Smooth muscle cell of the brain vasculature (primary cell): ENCODE results near the gene KLC1.
A peak's percentile ranks its signal among the peaks of the same experiment; 100 is the strongest.

Experiments
- DNase-seq: peaks from one replicate; pipeline ENCODE4 v3.0.0-alpha.2; 2012; ENCODE audit warnings: low read depth, low spot score

KLC1 gene

GRCh38 chr14:103719751-103720150 lies 90.7 kb downstream of the KLC1 start:
- no peak for DNase-seq

- peak; percentile 20 for DNase-seq
Observed at GRCh38 chr14:103721334-103722120, 92.5 kb downstream of the KLC1 start.

GRCh38 chr14:103723748-103724081 lies 94.7 kb downstream of the KLC1 start:
- DNase-seq: no peak

- no peak for DNase-seq
Observed at GRCh38 chr14:103724116-103724515, 95.1 kb downstream of the KLC1 start.

DNA sequence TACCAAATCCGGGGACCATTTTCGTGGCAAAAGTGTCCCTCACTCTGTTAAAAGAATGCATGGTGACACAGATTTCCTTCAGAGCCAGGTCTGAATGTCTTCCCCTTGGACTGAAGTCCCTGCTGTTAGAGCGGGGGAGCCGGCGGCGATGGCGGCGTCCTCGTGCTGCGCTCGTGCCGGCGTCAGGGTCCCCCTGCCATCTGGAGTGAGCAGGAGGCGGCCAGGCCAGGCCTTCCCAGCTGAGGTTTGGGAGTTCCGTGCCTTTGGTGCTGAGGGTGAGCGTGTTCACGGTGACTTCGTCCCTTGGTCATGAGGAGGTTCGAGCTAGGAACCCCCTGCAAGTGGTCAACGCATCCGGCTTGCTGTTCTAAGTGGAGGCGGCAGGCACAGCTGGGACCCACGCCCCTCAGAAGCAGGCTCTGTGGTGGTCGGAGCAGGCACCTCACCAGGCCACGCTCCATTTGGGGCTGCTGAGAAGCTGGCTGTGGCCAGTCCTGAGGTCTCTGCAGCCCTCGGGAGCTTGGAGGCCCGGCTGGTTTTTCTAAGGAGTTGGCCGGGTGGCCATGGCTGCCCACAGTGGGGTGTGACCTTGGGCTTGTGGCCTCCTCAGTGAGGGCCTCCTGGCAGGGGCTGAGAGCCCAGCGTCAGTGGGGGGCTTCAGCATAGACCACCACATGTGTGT lies 96.1 kb downstream of the KLC1 start:
- DNase-seq: no peak

- DNase-seq: no peak
Observed at GRCh38 chr14:103725739-103726395, 96.9 kb downstream of the KLC1 start.

DNA sequence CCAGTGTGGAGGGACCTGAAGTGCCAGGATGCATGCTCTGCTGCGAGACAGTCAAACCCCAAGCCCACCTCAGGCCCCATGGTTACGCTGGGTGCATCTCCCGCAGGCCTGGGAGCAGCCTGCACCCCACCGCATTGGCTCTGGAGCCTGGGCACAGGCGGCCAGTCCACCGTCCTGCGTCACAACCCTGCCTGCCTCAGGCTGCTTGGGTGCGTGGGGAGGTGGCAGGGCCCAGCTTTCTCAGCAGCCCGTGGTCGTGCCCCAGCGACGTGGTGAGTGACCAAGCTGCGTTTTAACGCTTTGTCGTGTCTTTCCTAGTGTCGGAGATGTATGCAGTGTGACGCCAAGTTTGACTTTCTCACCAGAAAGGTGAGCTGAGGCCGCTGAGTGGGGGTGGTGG lies 97.5 kb downstream of the KLC1 start:
- DNase-seq: no peak

DNA sequence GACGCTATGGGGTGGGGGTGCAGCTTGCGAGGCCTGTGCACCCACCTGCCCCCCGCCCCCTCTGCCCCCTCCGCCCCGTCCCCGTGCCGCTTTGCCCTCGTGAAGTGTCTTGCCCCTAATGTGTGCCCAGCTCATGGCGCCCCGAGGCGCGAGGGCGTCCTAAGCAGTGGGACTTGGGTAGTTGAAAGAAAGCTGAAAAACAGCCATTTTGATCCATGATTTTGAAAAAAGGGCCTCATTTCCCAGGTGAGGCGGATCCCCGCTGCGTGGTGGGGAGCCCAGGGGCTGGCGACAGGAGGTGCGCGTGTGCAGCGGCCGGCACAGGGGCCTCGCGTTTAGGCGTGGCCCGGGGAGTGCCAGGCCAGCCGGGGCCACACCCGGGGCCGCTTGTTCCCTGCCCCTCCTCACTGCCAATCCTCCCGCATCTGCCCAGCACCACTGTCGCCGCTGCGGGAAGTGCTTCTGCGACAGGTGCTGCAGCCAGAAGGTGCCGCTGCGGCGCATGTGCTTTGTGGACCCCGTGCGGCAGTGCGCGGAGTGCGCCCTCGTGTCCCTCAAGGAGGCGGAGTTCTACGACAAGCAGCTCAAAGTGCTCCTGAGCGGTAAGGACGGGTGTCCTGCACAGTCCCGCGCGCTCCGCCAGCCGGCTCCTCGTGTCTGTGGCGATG lies 98.4 kb downstream of the KLC1 start:
- no peak for DNase-seq

DNA sequence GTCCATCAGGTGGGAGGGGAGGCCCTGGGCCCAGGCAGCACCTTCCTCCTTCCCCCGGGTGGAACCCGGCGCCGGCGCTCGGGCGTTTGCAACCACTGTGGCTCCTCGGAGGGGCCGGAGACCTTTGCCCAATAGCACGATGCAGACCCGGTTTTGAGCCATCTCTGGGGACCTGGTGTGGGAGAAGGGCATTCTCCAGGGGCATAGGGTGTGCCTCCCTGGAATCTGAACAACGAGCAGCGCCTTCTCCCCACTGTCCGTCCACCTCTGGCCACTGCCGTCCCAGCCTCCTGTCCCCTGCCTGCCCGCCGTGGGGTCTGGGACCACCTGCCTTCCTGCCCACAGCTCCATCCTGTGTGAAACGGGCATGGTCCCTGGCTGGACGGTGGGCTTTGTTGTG lies 99.1 kb downstream of the KLC1 start:
- DNase-seq: no peak

GRCh38 chr14:103728721-103729120 lies 99.7 kb downstream of the KLC1 start:
- no peak for DNase-seq

DNA sequence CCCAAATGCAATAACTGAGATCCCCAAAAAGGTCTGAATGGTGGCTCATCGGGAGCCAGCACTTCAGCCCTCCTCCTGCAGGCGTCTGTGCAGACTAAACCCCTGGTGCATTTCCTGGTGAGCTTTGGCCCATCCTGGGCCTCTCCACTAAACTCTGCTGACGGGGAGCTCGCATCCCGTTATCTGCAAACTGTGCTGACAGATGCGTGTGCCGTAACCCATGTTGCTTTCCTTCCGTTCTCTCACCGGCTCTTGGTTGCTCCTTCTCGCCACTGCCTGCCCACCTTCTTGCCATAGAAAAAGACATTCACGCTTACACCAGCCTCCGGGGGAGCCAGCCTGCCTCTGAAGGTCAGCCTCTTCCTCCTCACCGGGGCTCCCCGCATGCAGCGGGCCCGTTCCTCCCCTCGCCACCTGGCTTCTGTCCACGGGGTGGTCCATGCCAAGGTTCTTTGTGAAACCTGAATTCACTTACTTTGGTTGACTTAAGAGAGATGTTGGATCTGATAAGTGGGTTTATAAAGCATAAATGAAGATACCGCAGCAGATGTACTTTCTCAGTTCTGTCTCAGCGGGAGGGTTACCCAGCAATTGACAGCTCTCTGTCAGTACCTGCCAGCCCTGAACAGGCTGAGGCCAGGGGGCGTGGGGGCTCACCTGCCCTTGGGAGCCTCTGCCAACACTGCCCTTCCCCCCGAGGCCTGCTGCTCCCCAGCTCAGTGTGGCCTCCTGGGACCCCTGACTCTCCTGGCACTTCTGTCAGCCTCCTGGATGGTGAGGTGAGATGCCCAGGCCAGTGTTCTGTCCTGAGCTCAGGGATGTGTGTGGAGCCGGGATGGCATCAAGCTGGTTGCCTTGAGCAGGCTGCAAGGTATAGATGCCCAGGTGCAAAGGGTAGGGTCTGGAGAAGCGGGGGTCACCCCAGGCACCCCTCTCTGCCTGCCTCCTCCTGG lies 100.8 kb downstream of the KLC1 start:
- no peak for DNase-seq

DNA sequence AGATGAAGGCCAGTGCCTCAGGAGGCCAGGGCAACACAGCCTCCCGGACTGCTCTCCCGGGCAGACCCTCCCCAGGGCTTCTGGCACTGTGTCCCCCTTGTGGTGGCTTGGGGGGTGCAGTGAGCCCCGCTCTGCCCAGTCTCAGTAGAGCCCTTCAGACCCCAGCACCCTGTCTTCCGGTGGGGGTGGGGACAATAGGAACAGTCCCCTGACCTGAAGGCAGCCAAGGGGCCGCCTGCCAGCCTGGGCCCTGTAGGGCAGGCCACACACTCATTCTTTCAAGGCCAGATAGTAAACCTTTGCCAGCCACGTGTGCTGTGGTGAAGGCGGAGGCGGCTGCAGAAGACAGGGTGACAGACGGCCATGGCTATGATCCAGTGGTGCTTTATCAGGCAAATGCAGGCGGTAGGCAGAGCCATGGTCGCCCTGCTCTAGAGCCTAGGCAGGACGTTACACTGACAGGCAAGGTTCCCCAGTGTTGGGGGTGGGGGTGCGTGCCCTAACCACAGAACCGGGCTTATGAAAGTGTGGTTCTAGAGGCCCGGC lies 101.6 kb downstream of the KLC1 start:
- DNase-seq: no peak

DNA sequence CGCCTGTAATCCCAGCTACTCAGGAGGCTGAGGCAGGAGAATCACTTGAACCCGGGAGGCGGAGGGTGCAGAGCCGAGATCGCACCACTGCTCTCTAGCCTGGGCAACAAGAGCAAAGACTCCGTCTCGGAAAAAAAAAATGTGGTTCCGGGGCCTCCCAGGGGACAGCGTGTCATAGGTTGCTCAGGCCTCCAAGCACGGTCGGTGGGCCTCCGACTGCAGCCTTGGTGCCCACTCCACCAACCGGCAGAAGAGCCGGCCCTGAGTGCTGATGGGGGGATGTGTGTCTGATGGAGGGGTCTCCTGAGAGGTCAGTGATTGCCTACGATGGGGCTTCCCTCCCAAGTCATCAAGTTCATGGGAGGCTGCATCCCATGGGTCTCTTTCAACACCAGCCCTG lies 102.5 kb downstream of the KLC1 start:
- DNase-seq: no peak

DNA sequence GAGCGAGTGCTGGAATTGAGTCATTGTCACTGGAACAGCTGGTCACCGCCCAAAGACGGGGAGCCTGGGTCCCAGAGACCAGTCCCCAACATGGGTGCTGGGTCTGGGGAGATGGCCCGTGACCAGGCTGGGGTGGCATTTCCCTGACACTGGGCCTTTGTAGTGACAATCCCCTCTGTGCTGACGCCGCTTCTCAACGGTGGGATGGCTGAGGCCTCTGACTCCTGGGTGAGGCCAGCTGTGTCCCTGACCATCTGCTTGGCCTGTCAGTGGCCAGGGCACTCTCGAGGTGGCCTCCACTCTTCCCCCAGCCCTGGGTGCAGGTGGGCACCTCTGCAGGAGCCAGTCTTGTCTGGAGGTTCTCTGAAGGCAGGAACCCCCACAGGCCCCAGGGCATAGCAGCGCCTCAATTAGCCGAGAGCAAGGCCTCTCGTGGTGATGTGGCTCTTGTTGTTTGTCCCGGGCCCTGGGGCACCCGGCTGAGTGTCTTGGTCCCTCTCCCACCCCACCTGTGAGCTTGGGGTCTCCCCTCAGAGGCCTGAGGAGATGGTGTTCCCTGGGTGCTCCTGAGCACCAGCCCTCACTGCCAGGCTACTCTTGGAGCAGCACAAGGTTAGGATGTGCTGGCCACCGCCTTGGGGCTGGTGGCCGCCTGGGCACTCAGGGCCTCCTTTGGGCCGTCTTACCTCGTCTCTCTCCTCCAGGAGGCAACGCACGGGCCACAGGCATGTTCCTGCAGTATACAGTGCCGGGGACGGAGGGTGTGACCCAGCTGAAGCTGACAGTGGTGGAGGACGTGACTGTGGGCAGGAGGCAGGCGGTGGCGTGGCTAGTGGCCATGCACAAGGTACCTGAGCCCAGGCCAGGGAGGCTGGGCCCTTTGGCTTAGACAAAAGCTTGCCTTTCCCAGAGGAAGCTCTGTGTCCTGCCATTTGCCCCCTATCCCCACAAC lies 103.2 kb downstream of the KLC1 start:
- DNase-seq: no peak

DNA sequence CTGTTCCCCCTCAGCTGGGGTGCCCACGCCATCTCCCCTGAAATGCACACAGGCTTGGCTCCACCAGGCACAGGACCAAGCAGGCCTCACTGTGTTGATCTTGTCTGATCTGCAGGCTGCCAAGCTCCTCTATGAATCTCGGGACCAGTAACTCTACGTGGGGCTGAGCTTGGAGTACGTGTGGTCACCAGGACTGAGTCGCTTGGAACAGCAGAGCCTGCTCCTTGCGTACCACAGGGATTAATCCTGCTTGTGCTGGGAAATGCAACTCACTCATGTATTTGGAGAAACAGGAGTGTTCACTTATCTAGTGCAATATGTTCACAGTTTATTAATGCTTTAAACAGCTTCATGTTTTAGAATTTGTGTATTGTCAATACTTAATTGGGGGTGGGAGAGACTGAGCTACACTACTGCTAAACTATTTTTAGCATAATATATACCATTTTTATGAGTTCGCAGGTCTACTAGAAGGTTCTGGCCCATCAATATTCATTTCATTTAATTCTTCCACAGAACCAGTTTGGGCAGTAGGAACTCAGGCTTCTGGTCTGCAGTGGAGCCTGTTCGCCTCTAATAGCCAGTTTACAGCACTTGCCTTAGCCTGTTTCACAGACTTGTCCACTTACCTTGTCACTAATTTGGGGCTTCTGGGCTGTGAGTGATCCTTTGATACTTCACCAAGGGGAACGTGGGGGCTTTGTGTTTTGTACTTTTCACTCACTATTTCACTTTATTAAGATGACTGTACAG lies 104.0 kb downstream of the KLC1 start:
- DNase-seq: no peak

- DNase-seq: no peak
Observed at GRCh38 chr14:103733651-103734050, 104.6 kb downstream of the KLC1 start.

DNA sequence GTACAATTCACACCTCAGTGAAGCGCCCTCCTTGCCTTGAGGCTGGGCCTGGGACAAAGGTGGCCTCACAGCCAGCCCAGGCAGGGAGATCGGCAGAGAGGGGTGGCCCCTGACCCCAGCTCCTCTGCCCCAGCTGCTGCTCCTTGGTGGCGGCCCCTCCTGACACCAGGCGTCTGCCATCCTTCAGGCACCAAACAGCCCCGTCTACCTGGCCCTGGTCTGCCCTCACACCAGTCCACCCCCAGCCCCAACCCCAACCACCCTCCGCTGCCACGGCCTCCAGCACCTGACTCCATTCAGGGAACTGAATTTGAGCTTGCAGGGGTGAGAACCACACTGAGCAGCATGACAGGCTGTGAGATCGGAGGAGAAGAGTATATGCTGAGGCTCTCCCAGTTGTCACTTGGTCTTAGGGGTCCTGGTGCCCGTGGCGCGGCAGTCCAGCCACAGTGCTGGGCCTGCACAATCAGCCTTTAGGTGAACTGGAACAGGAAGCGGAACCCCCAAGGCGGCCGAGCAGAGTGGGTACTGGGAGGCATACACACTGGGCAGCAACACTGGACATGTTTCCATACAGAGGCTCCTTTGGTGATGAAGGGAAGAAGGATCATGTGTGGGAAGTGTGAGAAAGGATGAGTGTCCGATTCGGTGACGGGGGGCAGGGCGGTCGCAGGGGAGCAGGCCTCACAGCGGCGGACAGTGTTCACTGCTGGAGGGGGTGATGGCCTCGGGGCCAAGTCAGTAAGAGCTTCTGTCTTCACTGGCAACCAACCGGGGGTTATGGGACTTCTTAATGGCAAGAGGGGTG lies 105.3 kb downstream of the KLC1 start:
- DNase-seq: no peak

DNA sequence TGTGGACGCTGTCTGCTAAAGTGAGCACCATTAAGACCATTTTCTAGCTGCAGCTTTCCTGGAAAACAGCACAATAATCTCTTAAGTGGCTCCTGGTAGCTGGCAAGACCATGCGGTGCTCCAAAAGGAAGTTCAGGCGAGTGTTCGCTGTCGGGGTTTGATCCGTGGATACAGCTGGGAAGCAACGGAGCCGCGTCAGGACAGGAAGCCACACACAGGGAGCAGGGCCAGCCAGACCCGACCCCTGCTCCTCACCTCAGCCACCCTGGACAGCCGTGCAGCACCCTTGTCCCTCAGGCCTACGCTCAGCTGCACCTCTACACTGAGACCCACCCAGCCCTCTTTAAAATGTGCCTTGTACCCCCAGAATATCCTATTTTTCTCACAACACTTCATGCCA lies 106.0 kb downstream of the KLC1 start:
- DNase-seq: no peak
